Measurements from ENCODE around the gene SCARF1.
A peak's percentile ranks its signal among the peaks of the same experiment; 100 is the strongest.

Gene SCARF1

DNA sequence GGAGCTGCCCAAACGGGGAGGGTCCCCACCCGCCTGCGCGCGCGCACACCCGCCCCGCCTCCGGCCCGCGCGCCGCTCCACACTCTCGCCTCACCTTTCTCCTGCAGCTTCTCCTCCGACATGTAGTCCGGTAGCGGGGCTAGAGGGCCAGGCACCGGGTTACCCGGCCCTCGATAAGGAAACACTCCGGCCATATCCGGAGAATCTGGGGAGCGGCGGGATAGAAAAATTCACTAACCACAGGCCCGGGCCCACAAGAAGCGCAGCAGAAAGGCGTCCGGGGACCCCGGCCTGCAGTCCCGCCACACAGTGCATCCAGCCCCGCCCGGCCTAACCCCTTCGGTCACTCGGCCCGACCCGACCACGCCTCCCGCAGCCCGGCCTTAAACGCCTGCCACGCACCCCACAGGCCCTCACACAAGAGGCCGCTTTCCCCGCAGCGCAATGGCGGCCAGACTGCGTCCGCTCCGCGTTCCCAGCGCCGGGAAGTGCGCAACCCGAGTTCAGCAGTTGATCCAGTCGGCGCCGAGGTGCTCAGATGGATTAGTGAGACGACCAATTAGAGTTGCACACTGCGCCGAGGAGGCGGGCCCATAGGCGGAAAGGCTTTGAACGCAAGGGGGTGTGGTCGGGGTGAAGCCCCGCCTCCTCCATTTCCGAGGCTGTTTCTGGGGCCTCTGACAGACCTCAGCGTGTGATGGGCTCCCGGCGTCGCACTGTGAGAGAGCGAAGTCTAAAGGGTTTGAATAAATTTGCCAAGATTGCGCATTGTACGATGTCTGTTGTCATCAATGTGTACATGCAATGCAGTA, 39.1 kb upstream of the SCARF1 start, which contains the start of gene PRPF8 (continued):
- TF ChIP-seq, protein P1, sequence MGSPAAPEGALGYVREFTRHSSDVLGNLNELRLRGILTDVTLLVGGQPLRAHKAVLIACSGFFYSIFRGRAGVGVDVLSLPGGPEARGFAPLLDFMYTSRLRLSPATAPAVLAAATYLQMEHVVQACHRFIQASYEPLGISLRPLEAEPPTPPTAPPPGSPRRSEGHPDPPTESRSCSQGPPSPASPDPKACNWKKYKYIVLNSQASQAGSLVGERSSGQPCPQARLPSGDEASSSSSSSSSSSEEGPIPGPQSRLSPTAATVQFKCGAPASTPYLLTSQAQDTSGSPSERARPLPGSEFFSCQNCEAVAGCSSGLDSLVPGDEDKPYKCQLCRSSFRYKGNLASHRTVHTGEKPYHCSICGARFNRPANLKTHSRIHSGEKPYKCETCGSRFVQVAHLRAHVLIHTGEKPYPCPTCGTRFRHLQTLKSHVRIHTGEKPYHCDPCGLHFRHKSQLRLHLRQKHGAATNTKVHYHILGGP (tag by site-specific recombination; IDR thresholded peaks at IDR 0.05): no peak
- no peak for TF ChIP-seq MEIS1 (CRISPR knock-in tag; IDR thresholded peaks at IDR 0.05; ENCODE audit: borderline replicate concordance)
- TF ChIP-seq ZBTB21 (tag by site-specific recombination; IDR thresholded peaks at IDR 0.05): 0 out of 2 replicates have a peak, but pooled peaks have one; percentile 14
- TF ChIP-seq WT1 (tag by site-specific recombination; IDR thresholded peaks at IDR 0.05): no peak
- TF ChIP-seq ZSCAN30 (tag by site-specific recombination; IDR thresholded peaks at IDR 0.05): no peak
- TF ChIP-seq, protein P2, sequence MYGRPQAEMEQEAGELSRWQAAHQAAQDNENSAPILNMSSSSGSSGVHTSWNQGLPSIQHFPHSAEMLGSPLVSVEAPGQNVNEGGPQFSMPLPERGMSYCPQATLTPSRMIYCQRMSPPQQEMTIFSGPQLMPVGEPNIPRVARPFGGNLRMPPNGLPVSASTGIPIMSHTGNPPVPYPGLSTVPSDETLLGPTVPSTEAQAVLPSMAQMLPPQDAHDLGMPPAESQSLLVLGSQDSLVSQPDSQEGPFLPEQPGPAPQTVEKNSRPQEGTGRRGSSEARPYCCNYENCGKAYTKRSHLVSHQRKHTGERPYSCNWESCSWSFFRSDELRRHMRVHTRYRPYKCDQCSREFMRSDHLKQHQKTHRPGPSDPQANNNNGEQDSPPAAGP (tag by site-specific recombination; IDR thresholded peaks at IDR 0.05): peak; percentile 64
- peak; percentile 93 for TF ChIP-seq ZIC2 (tag by site-specific recombination; IDR thresholded peaks at IDR 0.05)
- no peak for TF ChIP-seq ZNF513 (tag by site-specific recombination; IDR thresholded peaks at IDR 0.05)
- TF ChIP-seq, protein P3, sequence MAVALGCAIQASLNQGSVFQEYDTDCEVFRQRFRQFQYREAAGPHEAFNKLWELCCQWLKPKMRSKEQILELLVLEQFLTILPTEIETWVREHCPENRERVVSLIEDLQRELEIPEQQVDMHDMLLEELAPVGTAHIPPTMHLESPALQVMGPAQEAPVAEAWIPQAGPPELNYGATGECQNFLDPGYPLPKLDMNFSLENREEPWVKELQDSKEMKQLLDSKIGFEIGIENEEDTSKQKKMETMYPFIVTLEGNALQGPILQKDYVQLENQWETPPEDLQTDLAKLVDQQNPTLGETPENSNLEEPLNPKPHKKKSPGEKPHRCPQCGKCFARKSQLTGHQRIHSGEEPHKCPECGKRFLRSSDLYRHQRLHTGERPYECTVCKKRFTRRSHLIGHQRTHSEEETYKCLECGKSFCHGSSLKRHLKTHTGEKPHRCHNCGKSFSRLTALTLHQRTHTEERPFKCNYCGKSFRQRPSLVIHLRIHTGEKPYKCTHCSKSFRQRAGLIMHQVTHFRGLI (tag by site-specific recombination; IDR thresholded peaks at IDR 0.05): no peak
- no peak for TF ChIP-seq ZNF155 (tag by site-specific recombination; IDR thresholded peaks at IDR 0.05)
- no peak for TF ChIP-seq ZNF707 (tag by site-specific recombination; IDR thresholded peaks at IDR 0.05)
- TF ChIP-seq ZNF148 (tag by site-specific recombination; IDR thresholded peaks at IDR 0.05; ENCODE audit: borderline replicate concordance): no peak
- TF ChIP-seq ZNF324 (tag by site-specific recombination; IDR thresholded peaks at IDR 0.05): peak; percentile 67; the same call in 1 of the 2 replicates
- no peak for TF ChIP-seq ZNF830 (tag by site-specific recombination; IDR thresholded peaks at IDR 0.05; ENCODE audit: low read depth)
- no peak for TF ChIP-seq ZNF404 (tag by site-specific recombination; IDR thresholded peaks at IDR 0.05)
- peak; percentile 76 for TF ChIP-seq ZNF10 (tag by site-specific recombination; IDR thresholded peaks at IDR 0.05)
- TF ChIP-seq BCL11A (tag by site-specific recombination; IDR thresholded peaks at IDR 0.05; ENCODE audit: low read depth): no peak
- no peak for TF ChIP-seq ZNF138 (tag by site-specific recombination; IDR thresholded peaks at IDR 0.05; ENCODE audit: borderline replicate concordance)
- no peak for TF ChIP-seq ZSCAN16 (tag by site-specific recombination; IDR thresholded peaks at IDR 0.05)
- TF ChIP-seq ZNF768 (tag by site-specific recombination; IDR thresholded peaks at IDR 0.05): no peak
- TF ChIP-seq, protein P4, sequence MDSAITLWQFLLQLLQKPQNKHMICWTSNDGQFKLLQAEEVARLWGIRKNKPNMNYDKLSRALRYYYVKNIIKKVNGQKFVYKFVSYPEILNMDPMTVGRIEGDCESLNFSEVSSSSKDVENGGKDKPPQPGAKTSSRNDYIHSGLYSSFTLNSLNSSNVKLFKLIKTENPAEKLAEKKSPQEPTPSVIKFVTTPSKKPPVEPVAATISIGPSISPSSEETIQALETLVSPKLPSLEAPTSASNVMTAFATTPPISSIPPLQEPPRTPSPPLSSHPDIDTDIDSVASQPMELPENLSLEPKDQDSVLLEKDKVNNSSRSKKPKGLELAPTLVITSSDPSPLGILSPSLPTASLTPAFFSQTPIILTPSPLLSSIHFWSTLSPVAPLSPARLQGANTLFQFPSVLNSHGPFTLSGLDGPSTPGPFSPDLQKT (IDR thresholded peaks at IDR 0.05; ENCODE audit: borderline replicate concordance, low read depth, low read length): no peak
- TF ChIP-seq ZNF174 (tag by site-specific recombination; IDR thresholded peaks at IDR 0.05): no peak
- TF ChIP-seq MZF1 (tag by site-specific recombination; IDR thresholded peaks at IDR 0.05; ENCODE audit: borderline replicate concordance): no peak
- TF ChIP-seq ZBTB8A (tag by site-specific recombination; IDR thresholded peaks at IDR 0.05): peak; percentile 61
- no peak for TF ChIP-seq ZNF274 (IDR thresholded peaks at IDR 0.05; ENCODE audit: low read length)
- no peak for TF ChIP-seq ZNF274 (tag by site-specific recombination; IDR thresholded peaks at IDR 0.05; ENCODE audit: borderline replicate concordance)
- no peak for TF ChIP-seq ZBTB48 (tag by site-specific recombination; IDR thresholded peaks at IDR 0.05)
- no peak for TF ChIP-seq ZNF211 (tag by site-specific recombination; IDR thresholded peaks at IDR 0.05; ENCODE audit: low read depth)
- no peak for TF ChIP-seq CTCF (tag by site-specific recombination; IDR thresholded peaks at IDR 0.05)
